ENCODE measurements around the gene HNF4A. TPM values are rescaled to one million over a fixed set of nuclear protein-coding genes. Genes with fewer than 3 reads are reported as not detected.

The HNF4A gene
- polyA plus RNA-seq, 1 experiment, result 0.04 TPM

- Histone ChIP-seq H3K4me3 (ENCODE audit: low read depth, low read length) (no peak overlapping the region), H3K27me3 (ENCODE audit: control insufficient read depth, insufficient read depth, low read length) (peaks cover 21% of the 10 kb centered on the region), H3K36me3 (ENCODE audit: control insufficient read depth, insufficient read depth, low read length) (no peaks in the 10 kb centered on the region)
- ChIA-PET CTCF (interaction anchor here (0.6 kb wide), 1 partner anchor 1945 kb away, joined by 3 read pairs; no protein-coding TSS in a partner anchor), POLR2A (no interaction called here)
- no peak for DNase-seq (ENCODE audit: low read depth)
- TF ChIP-seq CTCF (IDR thresholded peaks at IDR 0.05; ENCODE audit: insufficient read depth, low read depth, low read length), result no peak
These were observed 19.4 kb upstream of the HNF4A start for GRCh38 chr20:44336086-44336485.

GRCh38 chr20:44336725-44337380, 18.6 kb upstream of the HNF4A start, which contains the start of gene R3HDML:
Gene R3HDML, plus strand, starts transcription at chr20:44337043. Its CDS starts 115 bp downstream, at chr20:44337158.
- no peak for DNase-seq (ENCODE audit: low read depth)
- no peaks in the 10 kb centered on the region for H3K36me3 ChIP-seq (ENCODE audit: control insufficient read depth, insufficient read depth, low read length)
- H3K27me3 ChIP-seq (ENCODE audit: control insufficient read depth, insufficient read depth, low read length), result peaks cover 20% of the 10 kb centered on the region
- POLR2A ChIA-PET, result no interaction called here
- TF ChIP-seq CTCF (IDR thresholded peaks at IDR 0.05; ENCODE audit: insufficient read depth, low read depth, low read length), result no peak
- CTCF ChIA-PET, result interaction anchor here (0.7 kb wide), 1 partner anchor 8 kb away, joined by 3 read pairs; no protein-coding TSS in a partner anchor
- H3K4me3 ChIP-seq (ENCODE audit: low read depth, low read length), result no peak within 1 kb of the TSS

GRCh38 chr20:44342248-44342647, 13.3 kb upstream of the HNF4A start:
- CTCF ChIA-PET, result interaction anchor here (0.7 to 1.3 kb wide), 3 partner anchors 12 to 30 kb away, joined by 3 to 5 read pairs (median 3); no protein-coding TSS in a partner anchor
- TF ChIP-seq CTCF (IDR thresholded peaks at IDR 0.05; ENCODE audit: insufficient read depth, low read depth, low read length), result no peak
- Histone ChIP-seq H3K36me3 (ENCODE audit: control insufficient read depth, insufficient read depth, low read length) (no peaks in the 10 kb centered on the region), H3K4me3 (ENCODE audit: low read depth, low read length) (no peak overlapping the region), H3K27me3 (ENCODE audit: control insufficient read depth, insufficient read depth, low read length) (peaks cover 3% of the 10 kb centered on the region)
- no peak for DNase-seq (ENCODE audit: low read depth)
- POLR2A ChIA-PET, result no interaction called here

- H3K36me3 ChIP-seq (ENCODE audit: control insufficient read depth, insufficient read depth, low read length), result no peaks in the 10 kb centered on the region
- no peak for TF ChIP-seq CTCF (IDR thresholded peaks at IDR 0.05; ENCODE audit: insufficient read depth, low read depth, low read length)
- no peak overlapping the region for H3K4me3 ChIP-seq (ENCODE audit: low read depth, low read length)
- POLR2A ChIA-PET, result no interaction called here
- peaks cover 2% of the 10 kb centered on the region for H3K27me3 ChIP-seq (ENCODE audit: control insufficient read depth, insufficient read depth, low read length)
- no peak for DNase-seq (ENCODE audit: low read depth)
- CTCF ChIA-PET, result interaction anchor here (0.8 kb wide), 1 partner anchor 31 kb away, joined by 4 read pairs; no protein-coding TSS in a partner anchor
These were observed 12.3 kb upstream of the HNF4A start for GRCh38 chr20:44343162-44343675.

- no peaks in the 10 kb centered on the region for H3K36me3 ChIP-seq (ENCODE audit: control insufficient read depth, insufficient read depth, low read length)
- H3K27me3 ChIP-seq (ENCODE audit: control insufficient read depth, insufficient read depth, low read length), result no peaks in the 10 kb centered on the region; the same call in none of the 2 replicates
- CTCF ChIA-PET, result no interaction called here
- no peak for TF ChIP-seq CTCF (IDR thresholded peaks at IDR 0.05; ENCODE audit: insufficient read depth, low read depth, low read length)
- no peak overlapping the region for H3K4me3 ChIP-seq (ENCODE audit: low read depth, low read length)
- DNase-seq (ENCODE audit: low read depth), result no peak
- POLR2A ChIA-PET, result no interaction called here
These were observed 10.8 kb upstream of the HNF4A start for GRCh38 chr20:44344723-44345122.
